ENCODE data around the gene ZBTB5. TPM values are rescaled to one million over a fixed set of nuclear protein-coding genes. Genes with fewer than 3 reads are reported as not detected.

ZBTB5 gene
- total and polyA plus RNA-seq, 9 donors = 7.4 to 13.7 (median 11.8) TPM

- TF ChIP-seq POLR2A (IDR thresholded peaks at IDR 0.05) (no peak), EP300 (IDR thresholded peaks at IDR 0.05) (no peak), CTCF (IDR thresholded peaks at IDR 0.05) (no peak)
- DNase-seq = no peak
- 23 to 48% (median 25%) methylated on average over 3 of the region's 3 CpGs for WGBS, 3 donors
Observed at GRCh38 chr9:37451628-37452027, 13.6 kb downstream of the ZBTB5 start.

GRCh38 chr9:37449862-37450632 is 15.2 kb downstream of the ZBTB5 start:
- Histone ChIP-seq H3K27ac (no peak overlapping the region), H3K4me3 (no peak overlapping the region), H3K36me3 (no peaks in the 10 kb centered on the region), H3K4me1 (ENCODE audit: insufficient read depth) (peaks cover 14% of the 10 kb centered on the region), H3K27me3 (no peaks in the 10 kb centered on the region), H3K9me3 (no peaks in the 10 kb centered on the region)
- no peak for DNase-seq
- 83 to 85% (median 85%) methylated on average over 12 of the region's 12 CpGs for WGBS, 3 donors
- intact Hi-C loops (cut with DNase I) = no loop called here
- TF ChIP-seq EP300 (IDR thresholded peaks at IDR 0.05) (no peak), POLR2A (IDR thresholded peaks at IDR 0.05) (no peak), CTCF (IDR thresholded peaks at IDR 0.05) (no peak)

More at GRCh38 chr9:37451628-37452027, 13.6 kb downstream of the ZBTB5 start:
- no peak overlapping the region for H3K4me3 ChIP-seq
- H3K27ac ChIP-seq = no peak overlapping the region
- peaks cover 14% of the 10 kb centered on the region for H3K4me1 ChIP-seq (ENCODE audit: insufficient read depth)
- no peaks in the 10 kb centered on the region for H3K36me3 ChIP-seq
- H3K27me3 ChIP-seq = no peaks in the 10 kb centered on the region
- H3K9me3 ChIP-seq = no peaks in the 10 kb centered on the region
- intact Hi-C loops (cut with DNase I) = no loop called here

- H3K27ac ChIP-seq = no peak overlapping the region
- no peak for TF ChIP-seq EP300 (IDR thresholded peaks at IDR 0.05)
- TF ChIP-seq CTCF (IDR thresholded peaks at IDR 0.05) = no peak
- no peak for TF ChIP-seq POLR2A (IDR thresholded peaks at IDR 0.05)
- no peak for DNase-seq
- H3K4me1 ChIP-seq (ENCODE audit: insufficient read depth) = peaks cover 7% of the 10 kb centered on the region
- no peaks in the 10 kb centered on the region for H3K27me3 ChIP-seq
- H3K36me3 ChIP-seq = no peaks in the 10 kb centered on the region
- H3K9me3 ChIP-seq = no peaks in the 10 kb centered on the region
- H3K4me3 ChIP-seq = no peak overlapping the region
- intact Hi-C loops (cut with DNase I) = no loop called here
Observed at GRCh38 chr9:37447111-37447510, 18.1 kb downstream of the ZBTB5 start.

- H3K4me1 ChIP-seq (ENCODE audit: insufficient read depth) = peaks cover 2% of the 10 kb centered on the region
- no peak for DNase-seq
- no peak overlapping the region for H3K4me3 ChIP-seq
- intact Hi-C loops (cut with DNase I) = no loop called here
- H3K27me3 ChIP-seq = no peaks in the 10 kb centered on the region
- no peaks in the 10 kb centered on the region for H3K9me3 ChIP-seq
- H3K36me3 ChIP-seq = no peaks in the 10 kb centered on the region
- TF ChIP-seq CTCF (IDR thresholded peaks at IDR 0.05) = no peak
- no peak for TF ChIP-seq POLR2A (IDR thresholded peaks at IDR 0.05)
- no peak for TF ChIP-seq EP300 (IDR thresholded peaks at IDR 0.05)
- H3K27ac ChIP-seq = no peak overlapping the region
- WGBS, 3 donors = 89 to 95% (median 94%) methylated on average over 4 of the region's 4 CpGs
Observed at GRCh38 chr9:37446401-37446800, 18.8 kb downstream of the ZBTB5 start.

All from ovary (tissue), 9 donors.